Bronchial epithelial cell (primary cell): ENCODE measurements around the gene GEMIN7. TPM values are rescaled to one million over a fixed set of nuclear protein-coding genes. Genes with fewer than 3 reads are reported as not detected.
A peak's percentile ranks its signal among the peaks of the same experiment; 100 is the strongest.

ENCODE experiments used
- DNase-seq: peaks from one replicate; pipeline ENCODE4 v3.0.0-alpha.2; 2010; ENCODE audit warnings: low read depth
- FAIRE-seq: peaks from 2 replicates; lab custom pipeline; 2011; peaks lifted over from hg19 to GRCh38; lab: Jason Lieb, UNC
- H3K27me3 ChIP-seq: 2 replicates; pipeline ENCODE4 v1.5.1; 2011; ENCODE audit warnings: low read length; ENCODE audit not compliant: control insufficient read depth, insufficient read depth
- H3K36me3 ChIP-seq: 2 replicates; pipeline ENCODE4 v1.5.1; 2011; ENCODE audit warnings: low read length; ENCODE audit not compliant: control insufficient read depth, insufficient read depth
- H3K4me3 ChIP-seq: 2 replicates; pipeline ENCODE4 v1.5.1; 2011; ENCODE audit warnings: mild to moderate bottlenecking, low read depth, low read length, control low read depth
- total RNA-seq: library from RNA; depleted of rRNA; stranded (reverse); fragments of >200 nt; gene quantifications from 2 replicates; pipeline ENCODE4 v1.2.1, GENCODE V29; 2014
- TF ChIP-seq, protein P1 (sequence below): IDR thresholded peaks from 2 replicates; pipeline ENCODE4 v1.5.1; 2011; ENCODE audit warnings: mild to moderate bottlenecking, moderate library complexity, low read length, control low read depth, inconsistent platforms; ENCODE audit not compliant: insufficient read depth, severe bottlenecking

The GEMIN7 gene, protein sequence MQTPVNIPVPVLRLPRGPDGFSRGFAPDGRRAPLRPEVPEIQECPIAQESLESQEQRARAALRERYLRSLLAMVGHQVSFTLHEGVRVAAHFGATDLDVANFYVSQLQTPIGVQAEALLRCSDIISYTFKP
- 21.3 and 23.2 TPM in 2 replicates for total RNA-seq

DNA sequence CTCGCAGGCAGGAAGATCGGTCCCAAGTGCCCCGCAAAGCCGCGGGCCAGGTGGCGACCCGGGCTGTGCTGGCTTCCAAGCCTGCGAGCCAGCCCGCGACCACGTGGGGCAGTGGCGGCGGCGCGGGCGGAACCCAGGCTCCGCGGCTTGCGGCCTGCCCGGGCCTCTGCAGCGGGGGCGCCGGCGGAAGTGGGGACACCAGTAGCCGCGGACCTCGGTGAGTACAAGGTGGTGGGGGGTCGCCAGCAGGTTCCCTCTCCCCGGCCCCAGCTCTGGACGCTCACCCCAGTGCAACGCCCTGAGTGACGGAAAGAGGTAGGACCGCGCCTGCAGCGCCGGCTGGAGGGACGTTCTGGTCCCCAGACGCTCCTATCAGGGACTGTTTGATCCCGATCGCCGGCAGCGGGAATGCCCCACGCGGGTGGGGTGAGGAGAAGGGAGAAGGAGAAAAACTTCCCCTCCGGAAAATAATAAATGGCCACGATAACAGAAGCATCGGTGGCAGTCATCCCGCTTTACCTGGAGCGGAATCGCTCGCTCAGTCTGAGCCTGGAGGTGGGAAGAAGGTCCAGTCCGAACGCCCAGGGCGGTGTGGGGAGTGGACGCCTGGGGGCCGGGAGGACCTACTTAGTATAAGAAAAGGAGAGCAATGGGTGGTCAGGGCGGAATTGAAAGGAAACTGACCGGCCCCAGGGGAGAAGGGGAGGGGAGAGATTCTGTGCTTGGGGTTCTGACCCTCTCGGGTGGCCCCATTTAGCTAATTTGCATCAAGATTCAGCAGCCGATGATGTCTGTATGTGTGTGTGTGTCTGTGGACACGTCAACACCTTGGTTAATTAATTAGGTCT is at the start of gene GEMIN7:
Gene GEMIN7 (plus strand): TSS at position 198 of the 848 bp plus-strand sequence. CDS start 10,855 bp downstream, outside the sequence.
- Histone ChIP-seq H3K4me3 (peak within 1 kb of the TSS; percentile 70), H3K36me3 (peaks cover 8% of the 10 kb centered on the region), H3K27me3 (no peaks in the 10 kb centered on the region)
- DNase-seq (peak; percentile 49), FAIRE-seq (no peak)
- TF ChIP-seq, protein P1, sequence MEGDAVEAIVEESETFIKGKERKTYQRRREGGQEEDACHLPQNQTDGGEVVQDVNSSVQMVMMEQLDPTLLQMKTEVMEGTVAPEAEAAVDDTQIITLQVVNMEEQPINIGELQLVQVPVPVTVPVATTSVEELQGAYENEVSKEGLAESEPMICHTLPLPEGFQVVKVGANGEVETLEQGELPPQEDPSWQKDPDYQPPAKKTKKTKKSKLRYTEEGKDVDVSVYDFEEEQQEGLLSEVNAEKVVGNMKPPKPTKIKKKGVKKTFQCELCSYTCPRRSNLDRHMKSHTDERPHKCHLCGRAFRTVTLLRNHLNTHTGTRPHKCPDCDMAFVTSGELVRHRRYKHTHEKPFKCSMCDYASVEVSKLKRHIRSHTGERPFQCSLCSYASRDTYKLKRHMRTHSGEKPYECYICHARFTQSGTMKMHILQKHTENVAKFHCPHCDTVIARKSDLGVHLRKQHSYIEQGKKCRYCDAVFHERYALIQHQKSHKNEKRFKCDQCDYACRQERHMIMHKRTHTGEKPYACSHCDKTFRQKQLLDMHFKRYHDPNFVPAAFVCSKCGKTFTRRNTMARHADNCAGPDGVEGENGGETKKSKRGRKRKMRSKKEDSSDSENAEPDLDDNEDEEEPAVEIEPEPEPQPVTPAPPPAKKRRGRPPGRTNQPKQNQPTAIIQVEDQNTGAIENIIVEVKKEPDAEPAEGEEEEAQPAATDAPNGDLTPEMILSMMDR = peak; percentile 15

DNA sequence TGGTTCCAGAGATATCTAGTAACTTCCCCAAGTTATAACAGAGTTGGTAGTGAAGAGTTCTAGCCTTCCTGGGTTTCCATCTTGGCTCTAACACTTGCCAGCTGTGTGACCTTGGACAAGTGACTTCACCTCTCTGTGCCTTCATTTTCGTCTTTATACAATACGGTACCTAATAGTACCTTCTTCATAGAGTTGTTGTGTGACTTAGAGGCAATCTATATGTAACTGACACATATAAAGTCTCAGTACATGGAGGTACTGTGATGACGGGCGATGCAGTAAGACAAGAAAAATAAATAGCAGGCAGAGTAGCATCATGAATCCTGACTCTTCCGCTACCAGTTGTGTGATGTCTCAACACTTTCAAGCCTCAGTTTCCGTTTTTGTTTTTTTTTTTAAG is 48.2 kb upstream of the GEMIN7 start:
- DNase-seq (no peak), FAIRE-seq (no peak)
- TF ChIP-seq, protein P1 = no peak
- Histone ChIP-seq H3K4me3 (no peak overlapping the region), H3K36me3 (peaks cover 9% of the 10 kb centered on the region), H3K27me3 (no peaks in the 10 kb centered on the region)

DNA sequence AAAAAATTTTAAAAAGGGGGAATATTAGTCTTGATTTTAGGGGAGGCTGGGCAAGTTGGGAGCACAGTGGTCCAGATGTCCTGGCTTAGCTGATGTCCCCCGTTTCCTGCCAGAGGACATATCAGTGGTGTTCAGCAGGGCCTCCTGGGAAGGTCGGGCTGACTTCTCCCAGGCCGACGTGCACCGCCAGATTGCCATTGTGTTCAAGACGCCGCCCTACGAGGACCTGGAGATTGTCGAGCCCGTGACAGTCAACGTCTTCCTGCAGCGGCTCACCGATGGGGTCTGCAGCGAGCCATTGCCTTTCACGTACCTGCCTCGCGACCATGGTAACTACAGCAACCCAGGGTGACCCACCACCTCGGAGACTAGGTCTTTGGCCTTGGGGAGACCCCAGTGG is 46.6 kb upstream of the GEMIN7 start:
- TF ChIP-seq, protein P1 = no peak
- Histone ChIP-seq H3K36me3 (peaks cover 11% of the 10 kb centered on the region), H3K4me3 (no peak overlapping the region), H3K27me3 (no peaks in the 10 kb centered on the region)
- no peak for FAIRE-seq
- no peak for DNase-seq

DNA sequence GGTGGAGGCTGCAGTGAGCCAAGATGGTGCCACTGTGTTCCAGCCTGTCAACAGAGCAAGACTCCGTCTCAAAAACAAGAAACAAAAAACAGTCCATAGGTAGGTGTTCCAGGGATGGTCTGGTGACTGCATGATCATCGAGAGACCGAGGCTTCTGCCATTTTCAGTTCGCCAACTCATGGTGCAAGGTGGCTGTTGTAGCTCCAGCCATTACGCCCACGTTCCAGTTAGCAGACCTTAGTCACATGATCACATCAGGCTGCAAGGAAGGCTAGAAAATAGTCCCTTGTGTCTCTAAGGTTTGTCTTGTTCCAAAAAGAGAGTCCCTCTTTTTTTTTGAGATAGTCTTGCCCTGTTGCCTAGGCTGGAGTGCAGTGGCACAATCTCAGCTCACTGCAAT is 43.3 kb upstream of the GEMIN7 start:
- Histone ChIP-seq H3K27me3 (no peaks in the 10 kb centered on the region), H3K36me3 (peaks cover 18% of the 10 kb centered on the region), H3K4me3 (no peak overlapping the region)
- DNase-seq (no peak), FAIRE-seq (no peak)
- TF ChIP-seq, protein P1 = no peak

DNA sequence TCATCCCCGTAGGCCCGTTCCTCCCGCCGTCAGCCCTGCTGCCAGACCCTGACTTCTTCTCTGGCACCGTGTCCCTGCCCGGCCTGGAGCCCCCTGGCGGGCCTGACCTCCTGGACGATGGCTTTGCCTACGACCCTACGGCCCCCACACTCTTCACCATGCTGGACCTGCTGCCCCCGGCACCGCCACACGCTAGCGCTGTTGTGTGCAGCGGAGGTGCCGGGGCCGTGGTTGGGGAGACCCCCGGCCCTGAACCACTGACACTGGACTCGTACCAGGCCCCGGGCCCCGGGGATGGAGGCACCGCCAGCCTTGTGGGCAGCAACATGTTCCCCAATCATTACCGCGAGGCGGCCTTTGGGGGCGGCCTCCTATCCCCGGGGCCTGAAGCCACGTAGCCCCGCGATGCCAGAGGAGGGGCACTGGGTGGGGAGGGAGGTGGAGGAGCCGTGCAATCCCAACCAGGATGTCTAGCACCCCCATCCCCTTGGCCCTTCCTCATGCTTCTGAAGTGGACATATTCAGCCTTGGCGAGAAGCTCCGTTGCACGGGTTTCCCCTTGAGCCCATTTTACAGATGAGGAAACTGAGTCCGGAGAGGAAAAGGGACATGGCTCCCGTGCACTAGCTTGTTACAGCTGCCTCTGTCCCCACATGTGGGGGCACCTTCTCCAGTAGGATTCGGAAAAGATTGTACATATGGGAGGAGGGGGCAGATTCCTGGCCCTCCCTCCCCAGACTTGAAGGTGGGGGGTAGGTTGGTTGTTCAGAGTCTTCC is 41.5 kb upstream of the GEMIN7 start:
- H3K36me3 ChIP-seq = peaks cover 17% of the 10 kb centered on the region
- TF ChIP-seq, protein P1 = no peak
- no peak overlapping the region for H3K4me3 ChIP-seq
- FAIRE-seq (no peak), DNase-seq (no peak)
- no peaks in the 10 kb centered on the region for H3K27me3 ChIP-seq
